ENCODE data around the gene AQP2.

Gene AQP2

DNA sequence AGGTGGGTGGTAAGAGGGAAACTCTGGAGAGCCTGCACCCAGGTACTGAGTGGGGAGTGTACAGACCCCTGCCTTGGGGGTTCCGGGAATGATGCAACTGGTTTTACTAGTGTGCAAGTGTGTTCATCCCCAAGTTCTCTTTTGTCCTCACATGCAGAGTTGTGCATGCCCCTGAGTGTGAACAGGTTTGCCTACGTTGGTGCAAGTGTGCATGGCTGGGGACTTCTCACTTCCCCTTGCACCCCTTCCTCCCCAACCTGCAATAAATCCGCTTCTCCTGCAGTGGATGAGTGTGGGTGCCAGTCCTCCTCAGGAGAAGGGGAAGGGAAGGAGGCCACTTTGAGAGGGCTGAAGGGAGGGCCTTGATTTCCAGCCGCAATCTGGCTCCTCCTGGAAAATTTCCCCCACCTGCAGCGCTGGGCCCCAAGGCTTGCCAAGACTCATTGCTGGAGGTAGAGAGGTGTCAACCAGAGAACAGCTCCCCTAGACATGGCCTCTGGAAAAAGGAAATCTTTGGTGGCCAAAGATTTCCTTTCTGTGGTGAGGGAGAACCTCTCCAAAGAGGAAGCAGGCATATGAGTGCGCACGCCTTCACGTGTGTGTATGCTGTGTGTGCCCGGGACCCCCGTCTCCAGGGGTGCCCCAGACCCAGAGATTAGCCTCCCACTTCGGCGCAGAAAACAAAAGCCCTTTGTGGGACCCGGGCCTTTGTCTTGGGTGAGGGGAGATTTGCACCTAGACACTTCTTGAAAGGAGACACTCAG, 5.5 kb downstream of the AQP2 start:
- DNase-seq (ENCODE audit: low read depth): no peak

DNA sequence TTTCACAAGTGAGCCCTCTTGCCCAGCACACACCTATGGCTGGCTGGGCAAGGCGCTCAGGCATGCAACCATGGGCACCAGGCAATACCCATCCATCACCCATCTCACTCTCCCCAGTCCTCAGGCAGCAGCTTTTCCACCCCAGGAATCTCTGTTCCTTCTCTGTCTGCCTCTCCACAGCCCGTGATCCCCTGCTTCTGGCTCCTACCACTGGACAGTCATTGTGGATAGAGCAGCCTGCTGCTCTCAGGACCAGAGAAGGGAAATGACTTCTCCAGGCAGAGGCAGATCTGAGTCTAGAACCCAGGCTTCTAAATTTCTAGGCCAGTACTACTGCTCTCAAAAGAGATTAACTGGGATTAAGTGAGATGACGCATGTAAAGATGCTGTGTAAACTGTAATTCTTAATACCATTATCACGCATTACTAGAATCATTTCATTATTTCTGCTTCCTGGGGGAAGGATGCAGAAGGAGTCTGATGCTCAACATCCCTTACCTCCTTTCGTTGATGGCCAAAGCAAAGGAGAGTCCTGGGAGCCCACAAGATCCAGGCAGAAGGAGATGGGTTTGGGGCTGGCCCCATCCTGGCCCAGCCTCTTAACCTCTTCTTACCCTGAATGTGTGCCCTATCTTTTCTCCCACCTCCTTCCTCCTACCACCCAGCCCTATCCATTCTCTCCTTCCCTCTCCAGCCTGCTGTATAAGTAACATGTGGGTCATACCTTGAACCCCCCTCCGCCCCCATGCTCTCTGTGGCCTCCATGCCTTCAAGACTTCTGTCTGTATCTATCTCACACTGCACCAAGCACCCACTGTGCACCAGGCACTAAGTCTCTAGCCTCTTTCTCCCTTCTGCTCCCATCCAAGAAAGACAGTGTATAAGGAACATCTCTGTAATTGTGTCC, 6.4 kb downstream of the AQP2 start:
- DNase-seq (ENCODE audit: low read depth): no peak

DNA sequence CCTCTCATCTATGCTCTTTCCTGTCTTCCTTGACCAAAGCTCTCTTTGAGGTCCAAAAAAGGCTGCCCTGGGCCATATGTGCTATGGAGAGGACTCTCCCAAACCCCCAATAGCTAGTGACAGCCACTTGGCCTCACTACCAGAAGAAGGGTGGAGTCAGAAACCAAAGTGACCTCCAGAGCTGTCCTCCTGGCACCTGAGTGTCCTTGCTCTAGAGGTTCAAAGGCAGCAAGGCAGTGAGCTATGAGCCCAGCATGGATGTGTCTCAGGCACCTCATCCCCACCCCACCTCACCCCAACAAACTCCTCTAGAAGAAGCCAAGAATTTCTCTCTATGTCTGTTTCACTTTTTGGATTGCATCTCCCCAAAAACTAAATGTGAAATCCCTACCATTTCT, 7.0 kb downstream of the AQP2 start:
- no peak for DNase-seq (ENCODE audit: low read depth)

DNA sequence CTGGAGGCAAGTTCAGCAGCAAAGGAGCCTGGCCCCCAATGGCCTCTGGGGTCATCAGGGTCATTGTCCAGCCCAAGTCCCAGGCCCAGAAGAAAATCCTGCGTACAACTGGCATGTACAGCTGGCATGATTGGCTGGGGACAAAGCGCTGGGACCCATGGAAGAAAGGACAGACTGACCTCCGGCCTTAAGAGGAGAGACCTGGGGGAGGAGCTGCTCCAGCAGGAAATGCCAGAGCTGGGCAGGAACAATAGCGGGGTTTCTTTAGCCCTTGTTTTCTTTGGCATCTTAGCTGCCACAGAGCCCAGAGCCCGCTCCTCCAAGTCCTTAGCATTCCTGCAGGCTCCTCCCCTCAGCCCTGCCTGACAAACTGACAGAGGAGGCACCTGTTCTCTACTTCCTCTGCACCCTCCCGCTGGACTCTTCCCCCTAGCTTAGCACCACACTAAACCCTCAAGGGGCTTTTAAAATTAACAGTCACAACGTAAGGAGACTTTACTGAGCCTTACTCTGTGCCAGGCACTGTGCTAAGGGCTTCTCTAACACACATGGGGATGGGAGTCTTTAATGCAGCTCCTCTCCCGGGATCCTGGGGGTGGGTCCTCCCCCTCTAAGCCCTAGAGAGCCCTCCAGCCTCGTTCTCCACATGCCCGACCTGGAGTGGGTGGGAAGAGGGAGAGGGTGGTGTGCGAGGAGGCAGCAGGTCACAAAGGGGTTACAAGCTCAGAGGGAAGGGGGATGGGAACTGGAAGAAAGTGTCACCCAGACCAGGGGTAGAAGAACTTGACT, 9.3 kb downstream of the AQP2 start:
- no peak for DNase-seq (ENCODE audit: low read depth)

DNA sequence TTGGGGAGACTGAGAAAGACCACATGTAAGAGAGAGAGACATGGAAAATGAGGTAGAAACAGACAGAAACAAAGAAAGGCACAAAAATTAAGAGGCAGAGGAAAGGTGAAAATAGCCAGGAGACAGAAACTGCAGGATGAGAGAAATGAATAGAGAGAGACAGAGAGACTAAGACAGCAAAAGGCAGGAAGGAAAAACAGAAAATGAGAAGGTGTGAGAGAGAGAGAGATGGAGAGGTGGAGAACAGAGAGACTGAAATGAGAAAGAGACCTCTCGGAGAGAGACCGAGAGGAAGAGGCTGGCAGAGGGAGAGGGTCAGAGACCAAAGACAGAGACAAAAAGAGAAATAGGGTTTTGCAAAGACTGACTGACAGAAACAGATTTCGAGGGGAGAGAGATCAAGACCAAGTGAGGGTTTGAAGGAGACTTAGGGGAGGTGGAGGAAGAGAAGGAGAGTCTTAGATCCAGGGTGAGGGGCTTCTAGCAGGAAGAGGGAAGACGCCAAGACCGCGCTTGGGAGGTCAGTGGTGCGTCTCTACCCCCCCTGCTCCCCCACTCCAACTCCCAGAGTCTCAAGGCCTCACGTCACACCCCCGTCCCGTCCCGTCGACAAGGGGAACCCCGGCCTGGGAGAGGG, 10.1 kb downstream of the AQP2 start:
- DNase-seq (ENCODE audit: low read depth): no peak

DNA sequence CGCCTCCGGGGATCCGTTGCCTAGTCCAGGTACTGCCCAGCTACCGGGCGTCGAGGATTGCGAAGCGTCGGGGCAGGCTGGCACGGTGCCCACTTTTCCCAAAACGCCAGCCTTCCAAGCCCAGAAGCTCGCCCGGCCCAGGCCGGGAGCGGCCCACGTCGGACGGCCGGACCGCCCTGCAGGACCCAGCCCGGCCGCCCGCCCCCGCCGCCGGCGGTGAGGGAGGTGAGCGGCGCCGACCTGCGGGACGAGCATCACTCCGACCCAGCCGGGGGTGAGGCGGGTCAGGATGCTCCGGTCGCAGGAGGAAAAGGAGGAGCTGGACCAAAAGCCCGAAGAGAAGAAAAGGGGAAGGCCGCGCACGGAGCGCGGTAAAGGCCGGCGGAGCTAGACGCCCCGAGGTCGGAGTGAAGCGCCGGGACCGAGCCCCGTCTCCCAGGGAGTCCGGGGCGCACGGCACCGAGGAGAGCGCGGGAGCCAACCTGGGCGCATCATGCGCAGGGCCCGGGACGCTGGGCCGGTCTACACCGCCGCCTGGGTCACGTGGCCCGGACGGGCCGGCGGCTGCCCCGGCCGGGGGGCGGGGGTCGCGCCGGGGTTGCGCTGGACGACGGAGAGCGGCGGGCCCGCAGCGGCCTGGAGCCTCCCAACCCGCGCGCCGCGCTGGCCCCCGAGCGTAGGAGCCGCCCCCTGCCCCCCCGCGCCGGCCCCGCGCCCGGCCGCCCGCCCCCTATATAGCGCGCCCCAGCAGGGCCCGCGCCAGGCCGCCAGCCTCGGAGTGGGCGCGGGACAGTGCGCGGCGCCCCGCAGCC, 10.8 kb downstream of the AQP2 start, which contains the start of gene AQP5:
TSS of gene AQP5 (plus strand) at position 762 of the 812 bp plus-strand sequence. CDS start 146 bp downstream, outside the sequence.
- no peak for DNase-seq (ENCODE audit: low read depth)

DNA sequence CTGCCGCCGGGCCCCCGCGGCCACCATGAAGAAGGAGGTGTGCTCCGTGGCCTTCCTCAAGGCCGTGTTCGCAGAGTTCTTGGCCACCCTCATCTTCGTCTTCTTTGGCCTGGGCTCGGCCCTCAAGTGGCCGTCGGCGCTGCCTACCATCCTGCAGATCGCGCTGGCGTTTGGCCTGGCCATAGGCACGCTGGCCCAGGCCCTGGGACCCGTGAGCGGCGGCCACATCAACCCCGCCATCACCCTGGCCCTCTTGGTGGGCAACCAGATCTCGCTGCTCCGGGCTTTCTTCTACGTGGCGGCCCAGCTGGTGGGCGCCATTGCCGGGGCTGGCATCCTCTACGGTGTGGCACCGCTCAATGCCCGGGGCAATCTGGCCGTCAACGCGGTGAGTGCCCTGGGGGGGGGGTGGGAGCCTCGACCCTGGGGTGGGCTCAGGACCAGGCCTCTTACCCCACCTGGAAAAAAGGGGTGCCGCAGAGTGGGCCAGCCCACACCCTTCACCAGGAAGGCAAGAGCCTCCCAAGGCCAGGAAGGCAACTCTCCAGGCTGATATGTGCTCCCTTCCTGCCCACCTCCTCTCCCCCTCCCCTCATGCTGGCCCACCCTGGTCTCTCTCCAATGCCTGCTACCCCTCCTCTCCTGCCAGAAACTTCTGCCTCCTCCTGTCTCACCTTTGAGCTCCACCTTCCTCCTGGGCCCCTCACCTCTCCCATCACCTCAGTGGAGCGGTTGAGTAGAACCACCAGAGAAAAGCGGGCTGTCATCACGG, 11.6 kb downstream of the AQP2 start:
- no peak for DNase-seq (ENCODE audit: low read depth)

DNA sequence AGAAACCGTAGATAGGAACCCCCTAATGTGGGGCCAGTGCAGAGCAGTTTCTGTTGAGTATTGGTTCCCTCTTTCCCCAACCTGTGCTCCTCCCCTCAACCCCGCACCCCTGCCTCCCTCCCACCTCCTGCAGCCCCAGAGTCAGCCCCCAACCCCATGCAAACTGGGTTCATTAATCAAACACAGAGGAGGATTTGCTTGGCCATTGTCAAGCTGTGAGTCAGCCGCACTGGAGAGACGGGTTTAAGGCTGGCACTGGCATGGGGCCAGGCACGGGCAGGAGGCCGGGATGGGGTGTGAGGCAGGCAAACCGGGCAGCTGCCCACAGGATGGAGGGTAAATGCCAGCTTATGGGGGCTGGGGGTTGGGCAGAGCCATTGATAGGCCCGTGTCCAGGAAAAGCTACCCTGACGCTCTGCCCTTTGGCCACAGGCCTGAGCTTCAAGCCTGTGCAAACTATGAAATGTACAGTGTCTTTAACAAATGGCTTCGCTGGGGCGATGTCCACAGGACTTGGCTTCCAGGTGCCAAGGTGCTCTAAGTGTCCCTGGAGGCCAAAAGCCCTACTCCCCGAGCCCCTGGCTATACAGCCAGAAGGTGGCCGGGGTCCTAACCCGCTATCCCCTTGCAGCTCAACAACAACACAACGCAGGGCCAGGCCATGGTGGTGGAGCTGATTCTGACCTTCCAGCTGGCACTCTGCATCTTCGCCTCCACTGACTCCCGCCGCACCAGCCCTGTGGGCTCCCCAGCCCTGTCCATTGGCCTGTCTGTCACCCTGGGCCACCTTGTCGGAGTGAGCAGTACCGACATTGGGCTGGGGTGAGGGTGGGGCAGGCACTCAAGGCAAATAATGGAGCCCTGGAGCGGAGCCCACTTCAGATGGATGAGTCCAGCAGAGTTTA, 12.6 kb downstream of the AQP2 start:
- DNase-seq (ENCODE audit: low read depth): peak; percentile 42

DNA sequence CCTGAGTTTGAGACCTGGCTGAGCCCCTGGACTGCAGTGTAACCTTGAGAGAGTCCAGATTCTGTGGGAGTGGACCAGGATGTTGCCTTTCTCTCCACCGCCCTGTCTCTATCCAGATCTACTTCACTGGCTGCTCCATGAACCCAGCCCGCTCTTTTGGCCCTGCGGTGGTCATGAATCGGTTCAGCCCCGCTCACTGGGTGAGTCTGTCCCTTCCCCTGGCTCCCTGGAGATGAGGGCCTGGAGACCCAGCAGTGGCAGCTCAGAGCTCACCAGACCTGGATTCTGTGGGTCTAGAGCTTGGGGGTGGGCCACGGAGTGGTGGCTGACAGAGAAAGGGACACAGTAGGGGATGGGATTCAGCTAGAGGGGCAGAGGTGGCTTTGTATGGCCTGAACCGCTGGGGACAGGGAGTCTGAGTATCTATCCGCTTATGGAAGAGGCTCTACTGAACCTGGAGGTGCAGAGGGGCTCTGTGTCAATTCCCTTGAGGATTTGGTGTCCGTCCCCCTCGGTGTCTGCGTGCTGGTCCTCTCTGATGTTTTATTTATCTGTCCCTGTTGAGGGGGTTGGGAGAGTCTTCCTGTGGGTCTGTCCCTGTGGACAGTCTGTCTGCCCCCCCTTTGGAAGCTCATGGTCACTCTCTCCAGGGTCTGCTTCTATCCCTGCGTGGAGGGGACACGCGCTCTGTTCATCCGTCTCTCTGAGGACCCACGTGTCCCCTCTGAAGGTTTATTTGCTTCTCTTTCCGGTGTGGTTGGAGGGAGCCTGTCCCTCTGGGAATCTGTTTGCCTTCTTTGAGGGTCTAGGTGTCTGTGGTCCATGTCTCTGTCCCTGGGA, 13.7 kb downstream of the AQP2 start:
- no peak for DNase-seq (ENCODE audit: low read depth)

DNA sequence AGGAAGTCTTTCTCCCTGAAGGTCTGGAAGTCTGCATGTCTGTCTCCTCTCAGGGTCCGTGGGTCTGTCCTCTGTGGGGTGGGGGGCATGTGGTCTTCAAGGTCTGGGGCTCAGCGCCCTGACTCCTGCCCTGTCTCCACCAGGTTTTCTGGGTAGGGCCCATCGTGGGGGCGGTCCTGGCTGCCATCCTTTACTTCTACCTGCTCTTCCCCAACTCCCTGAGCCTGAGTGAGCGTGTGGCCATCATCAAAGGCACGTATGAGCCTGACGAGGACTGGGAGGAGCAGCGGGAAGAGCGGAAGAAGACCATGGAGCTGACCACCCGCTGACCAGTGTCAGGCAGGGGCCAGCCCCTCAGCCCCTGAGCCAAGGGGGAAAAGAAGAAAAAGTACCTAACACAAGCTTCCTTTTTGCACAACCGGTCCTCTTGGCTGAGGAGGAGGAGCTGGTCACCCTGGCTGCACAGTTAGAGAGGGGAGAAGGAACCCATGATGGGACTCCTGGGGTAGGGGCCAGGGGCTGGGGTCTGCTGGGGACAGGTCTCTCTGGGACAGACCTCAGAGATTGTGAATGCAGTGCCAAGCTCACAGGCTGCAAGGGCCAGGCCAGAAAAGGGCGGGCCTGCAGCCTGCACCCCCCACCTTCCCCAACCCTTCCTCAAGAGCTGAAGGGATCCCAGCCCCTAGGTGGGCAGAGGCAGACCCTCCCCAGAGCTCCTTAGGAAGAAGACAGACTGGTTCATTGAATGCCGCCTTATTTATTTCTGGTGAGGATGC, 14.5 kb downstream of the AQP2 start:
- no peak for DNase-seq (ENCODE audit: low read depth)

DNA sequence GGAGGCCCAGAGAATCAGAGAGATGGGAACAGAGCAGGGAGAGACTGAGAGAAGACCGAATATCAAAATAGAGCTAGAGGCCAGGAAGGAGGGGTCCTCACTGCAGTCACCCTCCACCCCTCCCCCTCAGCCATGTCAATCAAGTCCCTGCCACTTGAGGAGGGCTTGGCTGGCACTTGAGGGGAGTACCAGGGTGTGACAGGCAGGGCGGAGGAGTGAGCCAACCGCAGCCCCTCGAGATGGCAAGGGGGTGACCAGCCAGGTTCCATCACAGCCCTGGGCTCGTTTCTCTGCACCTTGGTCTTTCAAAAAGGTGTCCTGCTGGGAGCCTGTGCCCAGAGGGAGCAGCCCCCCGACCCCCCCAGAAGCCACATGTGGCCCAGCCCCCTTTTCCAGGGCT, 15.3 kb downstream of the AQP2 start:
- no peak for DNase-seq (ENCODE audit: low read depth)

DNA sequence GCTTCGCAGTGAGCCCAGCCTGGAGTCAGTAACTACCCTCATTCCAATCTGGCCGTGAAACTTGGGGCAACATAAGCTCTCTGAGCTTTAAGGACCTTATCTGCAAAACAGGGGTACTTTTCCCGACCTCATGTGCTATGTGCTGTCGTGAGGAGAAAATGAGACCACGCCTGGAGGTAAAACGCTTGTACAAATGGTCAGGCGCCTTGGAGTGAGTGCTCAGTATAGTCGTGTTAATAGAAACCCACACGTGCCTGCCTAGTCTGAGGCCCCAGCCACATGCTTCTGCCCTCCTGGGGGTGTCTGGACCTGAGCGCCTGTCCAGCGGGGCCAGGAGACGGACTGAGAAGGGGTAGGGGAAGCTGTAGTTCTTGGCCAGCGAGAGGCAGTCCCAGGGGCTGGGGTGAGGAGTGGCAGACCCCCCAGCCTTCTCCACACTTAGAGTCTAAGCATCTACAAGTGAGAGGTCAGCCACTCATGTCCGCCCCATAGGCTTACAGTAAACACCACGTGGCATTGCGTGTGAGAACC, 16.0 kb downstream of the AQP2 start:
- no peak for DNase-seq (ENCODE audit: low read depth)

DNA sequence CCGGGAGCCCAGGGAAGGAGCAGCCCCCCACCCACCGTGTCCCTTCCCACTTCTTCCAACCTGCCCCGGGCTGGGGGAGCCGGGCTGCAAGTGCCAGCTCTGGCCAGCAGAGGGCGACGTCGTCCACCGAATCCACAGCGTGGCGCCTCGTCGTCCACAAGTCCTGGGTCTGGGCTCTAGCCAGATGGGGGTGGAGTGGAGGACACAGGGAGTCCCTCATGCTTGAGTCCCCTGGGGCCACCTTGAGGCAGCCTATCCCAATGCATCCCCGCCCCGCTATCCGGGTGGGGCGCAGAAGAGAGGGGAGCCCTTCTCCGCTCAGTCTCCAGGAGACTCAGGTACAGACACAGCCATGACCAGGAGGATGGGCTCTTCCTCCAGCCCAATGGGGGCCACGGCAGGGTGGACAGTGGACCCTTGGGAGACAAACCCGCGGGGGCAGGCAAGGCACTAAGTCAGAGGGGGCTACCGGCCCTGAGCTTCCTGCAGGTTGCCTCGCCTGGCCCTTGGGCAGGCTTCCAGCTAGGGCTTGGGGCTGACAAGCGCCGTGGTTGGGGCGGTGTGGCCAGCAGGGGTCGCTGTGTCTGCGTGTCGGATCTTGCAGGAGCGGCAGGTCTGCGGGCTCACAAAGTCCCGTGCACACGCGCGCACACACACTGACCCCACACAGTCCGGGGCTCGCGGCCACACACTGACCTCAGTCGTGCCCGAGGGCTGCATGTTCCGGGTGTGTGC, 16.7 kb downstream of the AQP2 start:
- peak; percentile 74 for DNase-seq (ENCODE audit: low read depth)

DNA sequence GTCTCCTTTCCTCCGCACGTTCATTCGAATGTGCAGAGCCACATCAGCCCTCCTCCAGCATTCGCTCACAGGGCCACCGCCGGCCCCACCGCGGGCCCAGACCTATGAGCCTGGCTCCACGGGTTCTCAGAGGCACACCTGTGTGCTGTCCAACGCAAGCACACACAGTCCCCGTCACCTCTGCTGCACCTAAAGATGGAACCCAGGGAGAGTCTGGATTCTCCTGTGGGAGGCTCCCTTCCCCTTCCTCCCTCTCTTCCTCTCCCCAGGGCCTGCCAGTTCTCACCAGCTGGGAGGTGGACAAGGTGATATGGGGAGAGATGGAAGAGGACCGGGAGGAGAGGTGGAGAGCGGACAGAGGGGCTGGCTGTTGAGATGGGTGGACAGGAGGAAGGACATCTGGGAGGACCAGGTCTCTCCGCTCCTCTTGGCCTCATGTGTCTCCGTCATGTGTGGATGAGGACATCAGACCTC, 17.3 kb downstream of the AQP2 start:
- DNase-seq (ENCODE audit: low read depth): no peak

DNA sequence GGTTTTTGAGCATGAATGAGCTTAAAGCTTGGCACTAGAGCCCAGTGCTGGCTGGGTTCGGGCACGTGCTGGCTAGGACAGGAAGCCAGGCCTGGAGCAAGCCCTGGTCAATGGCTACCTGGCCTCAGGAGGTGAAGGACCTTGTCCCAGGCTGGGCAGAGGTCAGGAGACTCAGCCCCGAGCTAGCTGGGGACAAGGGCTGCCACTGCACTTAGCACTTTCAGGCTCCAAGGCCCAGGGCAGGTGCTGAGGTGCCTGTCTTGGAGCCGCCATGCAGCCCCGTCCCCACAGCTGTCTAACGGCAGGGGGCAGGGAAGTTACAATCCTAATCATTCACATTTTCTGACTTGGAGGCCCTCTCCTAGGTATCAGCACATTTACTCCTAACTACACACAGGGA, 17.9 kb downstream of the AQP2 start:
- DNase-seq (ENCODE audit: low read depth): no peak

DNA sequence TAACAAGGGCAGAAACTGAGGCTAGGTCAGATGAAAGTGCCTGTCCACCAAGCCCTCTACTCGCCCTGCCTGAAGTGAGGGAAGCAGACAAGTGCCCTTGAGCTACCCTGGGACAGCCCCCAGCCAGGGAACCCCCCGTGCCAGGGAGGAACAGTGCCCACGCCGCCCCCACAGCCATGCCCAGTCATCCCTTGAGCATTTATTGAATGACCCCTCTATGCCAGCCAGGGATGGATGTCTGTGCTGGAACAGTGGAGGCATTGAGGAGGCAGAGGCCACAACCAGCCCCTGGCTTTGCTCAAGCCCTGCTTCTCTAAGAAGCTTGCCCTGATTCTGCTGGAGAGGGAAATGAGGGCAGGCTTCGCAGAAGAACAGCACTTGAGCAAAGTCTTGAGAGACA, 18.5 kb downstream of the AQP2 start:
- no peak for DNase-seq (ENCODE audit: low read depth)
